HepG2 (cell line): Measurements from ENCODE around the gene SPATA46. TPM values are rescaled to one million over a fixed set of nuclear protein-coding genes. Genes with fewer than 3 reads are reported as not detected.

Experiments
- ATAC-seq: fragments of 200-7000 bp; cut with Tn5 transposase; 3 replicates; pipeline ENCODE4 v1.9.1; 2020; ENCODE audit warnings: mild to moderate bottlenecking, moderate library complexity
- BruUV-seq: library from RNA; stranded (reverse); fragments of 400-500 nt; replicated peaks from 2 replicates; lab custom pipeline; 2021; lab: Mats Ljungman, UMichigan
- CTCF ChIA-PET: fragments of 300-600 bp; formaldehyde crosslinking; extraction: SDS; loops from one replicate; lab custom pipeline; 2021; ENCODE audit warnings: low total read pairs, inconsistent platforms, low intra/inter-chr PET ratio; lab: Yijun Ruan, JAX
- POLR2A ChIA-PET: fragments of 350-600 bp; sonication (Branson Sonifier 250); formaldehyde crosslinking; loops from one replicate; lab custom pipeline; 2020; ENCODE audit warnings: antibody characterized with exemption, inconsistent platforms; lab: Yijun Ruan, JAX
- DNase-seq: peaks from one replicate; pipeline ENCODE4 v3.0.0-alpha.2; 2015; ENCODE audit warnings: low spot score
- FAIRE-seq: peaks from 3 replicates; lab custom pipeline; 2011; peaks lifted over from hg19 to GRCh38; lab: Jason Lieb, UNC
- H2AFZ ChIP-seq: one replicate; pipeline ENCODE4 v1.6.1; 2011; ENCODE audit warnings: low read length, inconsistent platforms
- H3K27ac ChIP-seq: fragments of 300-600 bp; 3 replicates; pipeline ENCODE4 v1.8.0; 2011; ENCODE audit warnings: mixed run types, mild to moderate bottlenecking, mixed read lengths, low read length, inconsistent platforms; ENCODE audit not compliant: insufficient read depth; ENCODE audit errors: extremely low read length
- H3K27me3 ChIP-seq, 2 experiments: fragments of 200-600 bp in 1 of 2; 2 replicates in 1 of 2; 3 replicates in 1 of 2; pipeline versions ENCODE4 v1.6.0 to v1.8.0; 2011; ENCODE audit warnings: low read length in 2 of 2, mild to moderate bottlenecking in 2 of 2, moderate library complexity in 2 of 2, inconsistent platforms in 1 of 2; ENCODE audit not compliant: insufficient read depth in 2 of 2, control insufficient read depth in 1 of 2
- H3K36me3 ChIP-seq, 2 experiments: fragments of 200-600 bp in 1 of 2; replicated peaks in 1 of 2; 2 replicates in 1 of 2; 3 replicates in 1 of 2; pipeline versions ENCODE4 v1.5.1 to v1.8.0; 2011; ENCODE audit warnings: low read length in 2 of 2, inconsistent platforms in 1 of 2; ENCODE audit not compliant: insufficient read depth in 2 of 2, control insufficient read depth in 1 of 2
- H3K4me1 ChIP-seq: 2 replicates; pipeline ENCODE4 v1.5.1; 2012; ENCODE audit warnings: low read length, inconsistent platforms; ENCODE audit not compliant: insufficient read depth
- H3K4me2 ChIP-seq: 2 replicates; pipeline ENCODE4 v1.6.0; 2011; ENCODE audit warnings: low read depth, low read length, inconsistent platforms
- H3K4me3 ChIP-seq, 3 experiments: fragments of 200-600 bp in 1 of 3; sonication (generic), shearing (Covaris generic) in 1 of 3; replicated peaks in 1 of 3; 2 replicates each; pipeline ENCODE4 v1.5.1; 2011 to 2016; ENCODE audit warnings: low read length in 3 of 3, inconsistent platforms in 2 of 3, low read depth in 2 of 3, mild to moderate bottlenecking in 2 of 3, control low read depth in 1 of 3, mixed read lengths in 1 of 3; ENCODE audit not compliant: insufficient read depth in 1 of 3
- H3K79me2 ChIP-seq: one replicate; pipeline ENCODE4 v1.6.1; 2011; ENCODE audit warnings: low read length, inconsistent platforms; ENCODE audit not compliant: insufficient read depth
- H3K9ac ChIP-seq: 2 replicates; pipeline ENCODE4 v1.6.0; 2011; ENCODE audit warnings: mild to moderate bottlenecking, low read depth, low read length, inconsistent platforms; ENCODE audit not compliant: insufficient read depth
- H3K9me3 ChIP-seq: 2 replicates; pipeline ENCODE4 v1.5.1; 2012; ENCODE audit warnings: mild to moderate bottlenecking, low read length
- H4K20me1 ChIP-seq: 2 replicates; pipeline ENCODE4 v1.6.0; 2011; ENCODE audit warnings: inconsistent platforms, mild to moderate bottlenecking, low read length, moderate library complexity; ENCODE audit not compliant: insufficient read depth
- CTCF ChIP-seq: sonication (generic); formaldehyde crosslinking; IDR thresholded peaks from 2 replicates; pipeline ENCODE4 v1.5.0; 2020; ENCODE audit warnings: mild to moderate bottlenecking, missing genetic modification reagents, moderate library complexity
- FOXA1 ChIP-seq, 2 experiments: fragments of 450-650 bp in 1 of 2; sonication (generic) in 1 of 2; formaldehyde crosslinking in 1 of 2; IDR thresholded peaks; 2 replicates each; pipeline versions ENCODE4 v1.4.0 to v1.6.1; 2016 to 2020; ENCODE audit warnings: missing genetic modification reagents in 1 of 2
- FOXA3 ChIP-seq: IDR thresholded peaks from 2 replicates; pipeline ENCODE4 v1.6.1; 2016; ENCODE audit warnings: missing genetic modification reagents, missing compliant biosample characterization
- SMC3 ChIP-seq: IDR thresholded peaks from 2 replicates; pipeline ENCODE4 v1.6.1; 2011; ENCODE audit warnings: low read length, improper control_type of control experiment
- STAG1 ChIP-seq: sonication (generic); formaldehyde crosslinking; IDR thresholded peaks from 2 replicates; pipeline ENCODE4 v1.4.0; 2020; ENCODE audit warnings: missing genetic modification reagents
- ZNF513 ChIP-seq: sonication (generic); formaldehyde crosslinking; conservative IDR thresholded peaks from 2 replicates; pipeline ENCODE4 v1.5.0; 2020; ENCODE audit warnings: missing genetic modification reagents
- ZSCAN30 ChIP-seq: sonication (generic); formaldehyde crosslinking; IDR thresholded peaks from 2 replicates; pipeline ENCODE4 v1.5.0; 2020; ENCODE audit warnings: mild to moderate bottlenecking, missing genetic modification reagents
- WGBS: methylation state at CpG from one replicate; pipeline ENCODE4 v1.1.6; 2017; ENCODE audit warnings: low lambda C conversion rate; 5-methylcytosine and 5-hydroxymethylcytosine counted together
- in situ Hi-C: cut with HindIII; loops from 2 replicates; pipeline ENCODE4 v1.10.0; 2017; ENCODE audit warnings: low pct_unique_long_range_greater_than_20kb; ENCODE audit not compliant: extremely low pct_ligation_motif_present
- intact Hi-C: fragments of 100-400 bp; cut with micrococcal nuclease; formaldehyde crosslinking; loops from one replicate; pipeline ENCODE4 v1.10.0; 2022; ENCODE audit not compliant: unreplicated experiment
- polyA plus RNA-seq, 8 experiments: library from polyadenylated mRNA; depleted of rRNA in 3 of 8; stranded (reverse) in 7 of 8; unstranded in 1 of 8; fragments of >200 nt; fragmentation: Illumina TruSeq in 4 of 8; extraction: Trizol in 4 of 8; gene quantifications; 2 replicates each; pipeline versions ENCODE4 v1.2.1 to v1.2.3, GENCODE V29; 2011 to 2016; ENCODE audit warnings: low read depth in 4 of 8, missing spikeins in 1 of 8, mixed read lengths in 1 of 8; ENCODE audit not compliant: insufficient read depth in 1 of 8
- total RNA-seq, 5 experiments: library from RNA; depleted of rRNA; stranded (reverse); fragments of >200 nt; fragmentation: Illumina TruSeq; extraction: Trizol; gene quantifications; 2 replicates each; pipeline ENCODE4 v1.2.3, GENCODE V29; 2016; ENCODE audit warnings: low read depth in 1 of 5

SPATA46 gene
- total and polyA plus RNA-seq, 2 of the 13 experiments (the other 11 are each of a cell fraction or from before 2014, with no cell fraction given) = not detected

GRCh38 chr1:162357681-162358266, 18.9 kb downstream of the SPATA46 start:
- Histone ChIP-seq H3K4me1 (no peaks in the 10 kb centered on the region), H3K4me3 (no peak overlapping the region), H3K9me3 (no peaks in the 10 kb centered on the region), H2AFZ (no peak overlapping the region), H3K4me2 (no peak overlapping the region), H4K20me1 (no peaks in the 10 kb centered on the region), H3K9ac (no peak overlapping the region), H3K79me2 (no peaks in the 10 kb centered on the region), H3K27ac (no peak overlapping the region), H3K36me3 (peaks cover 22 to 79% of the 10 kb centered on the region in 2 experiments), H3K27me3 (no peaks in the 10 kb centered on the region)
- DNase-seq (peak; percentile 30), ATAC-seq (peak; percentile 72), FAIRE-seq (no peak)
- ChIA-PET CTCF (interaction anchor here (1.1 to 1.8 kb wide), 2 partner anchors 270 to 302 kb away, joined by 3 to 4 read pairs; no protein-coding TSS in a partner anchor), POLR2A (no interaction called here)
- 68% methylated on average over 4 of the region's 5 CpGs for WGBS
- no TSS peak for BruUV-seq
- in situ Hi-C loops (no loop called here), intact Hi-C loops (no loop called here)
- no peak for TF ChIP-seq ZSCAN30
- TF ChIP-seq SMC3 = peak; percentile 16; the same call in 1 of the 2 replicates
- TF ChIP-seq FOXA1 (IDR thresholded peaks at IDR 0.05) = no peak
- TF ChIP-seq FOXA1 (CRISPR knock-in tag; IDR thresholded peaks at IDR 0.05) = peak; percentile 88
- TF ChIP-seq STAG1 (CRISPR knock-in tag) = peak; percentile 63
- TF ChIP-seq ZNF513 (CRISPR knock-in tag) = no peak
- TF ChIP-seq CTCF (CRISPR knock-in tag) = peak; percentile 70
- peak; percentile 67 for TF ChIP-seq FOXA3
